ENCODE data around the gene NSUN2. TPM values are rescaled to one million over a fixed set of nuclear protein-coding genes. Genes with fewer than 3 reads are reported as not detected.

The NSUN2 gene
- total and polyA plus RNA-seq, 2 donors: 36.6 to 42.8 TPM

Other genes with a start within 250 kb of the NSUN2 start
- 0.48 TPM for gene UBE2QL1, start 184.2 kb downstream of the NSUN2 start, total RNA-seq
- gene UBE2QL1, start 184.2 kb downstream of the NSUN2 start, polyA plus RNA-seq: 0.46 TPM
- gene SRD5A1, start 396 bp upstream of the NSUN2 start, total RNA-seq: 6.6 TPM
- gene SRD5A1, start 396 bp upstream of the NSUN2 start, polyA plus RNA-seq: 6.5 TPM
- 26.8 TPM for gene TENT4A, start 80.4 kb upstream of the NSUN2 start, total RNA-seq
- gene TENT4A, start 80.4 kb upstream of the NSUN2 start, polyA plus RNA-seq: 13.0 TPM

All from urinary bladder (tissue), 2 donors.